Dendritic cell treated with granulocyte-macrophage colony-stimulating factor and Interleukin-4, amounts not matched to agents 40 ng/mL and 50 ng/mL, for 4 days (primary cell): ENCODE measurements around the gene LHFPL3.
"Not testable (repeated sequence)": the region's sequence is repeated elsewhere in the genome, so short reads cannot be mapped to it uniquely, and the experiment has no call there.

ENCODE experiments used
- H3K27ac Mint-ChIP-seq: one replicate; pipeline ENCODE4 v1.8.0; 2022; ENCODE audit warnings: mild to moderate bottlenecking, mixed read lengths
- H3K27me3 Mint-ChIP-seq: one replicate; pipeline ENCODE4 v1.8.0; 2022; ENCODE audit warnings: mild to moderate bottlenecking, mixed read lengths
- H3K36me3 Mint-ChIP-seq: one replicate; pipeline ENCODE4 v1.8.0; 2022; ENCODE audit warnings: low read depth, mixed read lengths
- H3K4me1 Mint-ChIP-seq: one replicate; pipeline ENCODE4 v1.8.0; 2022; ENCODE audit warnings: low read depth, mixed read lengths
- H3K4me3 Mint-ChIP-seq: one replicate; pipeline ENCODE4 v1.8.0; 2022; ENCODE audit warnings: mild to moderate bottlenecking, moderate library complexity, mixed read lengths
- H3K9me3 Mint-ChIP-seq: one replicate; pipeline ENCODE4 v1.8.0; 2022; ENCODE audit warnings: mixed read lengths
- intact Hi-C: fragments of 100-400 bp; cut with micrococcal nuclease; formaldehyde crosslinking; loops from one replicate; pipeline ENCODE4 v1.15.0; 2022

Gene LHFPL3

GRCh38 chr7:104541897-104542296 lies 213.5 kb downstream of the LHFPL3 start:
- no peak overlapping the region for H3K27ac Mint-ChIP-seq
- peaks cover 7% of the 10 kb centered on the region for H3K9me3 Mint-ChIP-seq
- intact Hi-C loops: no loop called here
- no peak overlapping the region for H3K4me3 Mint-ChIP-seq
- H3K27me3 Mint-ChIP-seq: no peaks in the 10 kb centered on the region
- no peaks in the 10 kb centered on the region for H3K4me1 Mint-ChIP-seq
- H3K36me3 Mint-ChIP-seq: no peaks in the 10 kb centered on the region

GRCh38 chr7:104548861-104549260 lies 220.5 kb downstream of the LHFPL3 start:
- intact Hi-C loops: no loop called here
- no peaks in the 10 kb centered on the region for H3K36me3 Mint-ChIP-seq
- H3K4me1 Mint-ChIP-seq: no peaks in the 10 kb centered on the region
- H3K27me3 Mint-ChIP-seq: no peaks in the 10 kb centered on the region
- no peaks in the 10 kb centered on the region for H3K9me3 Mint-ChIP-seq
- H3K4me3 Mint-ChIP-seq: no peak overlapping the region
- no peak overlapping the region for H3K27ac Mint-ChIP-seq

DNA sequence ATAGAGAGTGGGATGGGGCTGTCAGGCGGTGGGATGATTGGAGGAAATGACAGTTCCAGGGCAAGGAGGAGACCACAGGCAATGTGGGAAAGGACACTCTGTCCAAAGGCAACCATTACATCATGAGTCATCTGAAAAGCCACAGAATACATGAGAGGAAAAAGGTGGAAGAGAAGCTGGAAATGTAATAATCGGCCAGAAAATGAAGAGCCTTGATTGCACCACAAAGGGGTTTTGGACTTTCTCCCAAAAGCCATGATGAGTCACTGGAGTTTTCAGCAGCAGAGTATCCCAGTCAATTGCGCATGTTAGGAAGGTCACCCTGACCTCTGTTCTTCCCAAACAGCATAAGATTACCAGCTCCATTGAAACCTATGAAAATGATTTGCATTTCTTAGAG lies 222.0 kb downstream of the LHFPL3 start:
- H3K36me3 Mint-ChIP-seq: no peaks in the 10 kb centered on the region
- H3K4me3 Mint-ChIP-seq: no peak overlapping the region
- intact Hi-C loops: no loop called here
- no peaks in the 10 kb centered on the region for H3K27me3 Mint-ChIP-seq
- no peak overlapping the region for H3K27ac Mint-ChIP-seq
- no peaks in the 10 kb centered on the region for H3K4me1 Mint-ChIP-seq
- peaks cover 11% of the 10 kb centered on the region for H3K9me3 Mint-ChIP-seq

GRCh38 chr7:104551226-104551625 lies 222.8 kb downstream of the LHFPL3 start:
- Mint-ChIP-seq H3K9me3 (peaks cover 19% of the 10 kb centered on the region), H3K4me1 (no peaks in the 10 kb centered on the region), H3K36me3 (no peaks in the 10 kb centered on the region), H3K4me3 (no peak overlapping the region), H3K27ac (no peak overlapping the region), H3K27me3 (no peaks in the 10 kb centered on the region)
- intact Hi-C loops: no loop called here

DNA sequence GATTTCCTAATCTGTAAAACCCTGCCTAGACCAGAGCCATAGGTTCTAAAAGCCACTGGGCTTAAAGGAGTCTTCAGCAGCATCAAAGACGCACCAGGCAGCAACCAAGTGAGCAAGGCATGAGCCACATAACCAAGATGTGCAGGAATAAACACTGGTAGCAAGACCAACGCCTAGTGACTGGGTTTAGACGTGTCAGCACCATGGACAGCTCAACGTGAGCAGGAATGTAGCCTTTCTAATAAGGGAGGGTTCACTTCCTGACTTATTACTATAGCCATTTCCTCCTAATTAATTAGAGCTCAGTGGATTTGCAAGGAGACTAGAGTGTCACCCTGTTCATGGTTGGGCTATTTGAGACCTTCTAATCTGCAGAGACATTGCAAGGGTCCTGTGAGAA lies 223.7 kb downstream of the LHFPL3 start:
- intact Hi-C loops: no loop called here
- Mint-ChIP-seq H3K27me3 (no peaks in the 10 kb centered on the region), H3K4me3 (no peak overlapping the region), H3K36me3 (no peaks in the 10 kb centered on the region), H3K9me3 (peaks cover 20% of the 10 kb centered on the region), H3K4me1 (no peaks in the 10 kb centered on the region), H3K27ac (no peak overlapping the region)

- intact Hi-C loops: no loop called here
- peaks cover 20% of the 10 kb centered on the region for H3K9me3 Mint-ChIP-seq
- H3K27ac Mint-ChIP-seq: no peak overlapping the region
- no peaks in the 10 kb centered on the region for H3K27me3 Mint-ChIP-seq
- no peaks in the 10 kb centered on the region for H3K36me3 Mint-ChIP-seq
- no peak overlapping the region for H3K4me3 Mint-ChIP-seq
- H3K4me1 Mint-ChIP-seq: no peaks in the 10 kb centered on the region
Measured at GRCh38 chr7:104553074-104553473, 224.7 kb downstream of the LHFPL3 start.

GRCh38 chr7:104563350-104563901 lies 235.0 kb downstream of the LHFPL3 start:
- H3K4me3 Mint-ChIP-seq, H3K27me3 Mint-ChIP-seq, intact Hi-C loops, H3K36me3 Mint-ChIP-seq, H3K9me3 Mint-ChIP-seq, H3K4me1 Mint-ChIP-seq, H3K27ac Mint-ChIP-seq: not testable (repeated sequence)

GRCh38 chr7:104569751-104570150 lies 241.3 kb downstream of the LHFPL3 start:
- Mint-ChIP-seq H3K27me3 (no peaks in the 10 kb centered on the region), H3K9me3 (no peaks in the 10 kb centered on the region)
- intact Hi-C loops: no loop called here

GRCh38 chr7:104572554-104572953 lies 244.2 kb downstream of the LHFPL3 start:
- intact Hi-C loops: no loop called here
- H3K4me3 Mint-ChIP-seq: no peak overlapping the region
- H3K27me3 Mint-ChIP-seq: no peaks in the 10 kb centered on the region
- H3K9me3 Mint-ChIP-seq: no peaks in the 10 kb centered on the region
- H3K27ac Mint-ChIP-seq: no peak overlapping the region
- no peaks in the 10 kb centered on the region for H3K4me1 Mint-ChIP-seq
- H3K36me3 Mint-ChIP-seq: no peaks in the 10 kb centered on the region

More at GRCh38 chr7:104569751-104570150, 241.3 kb downstream of the LHFPL3 start:
- Mint-ChIP-seq H3K4me1 (no peaks in the 10 kb centered on the region), H3K27ac (no peak overlapping the region), H3K36me3 (no peaks in the 10 kb centered on the region), H3K4me3 (no peak overlapping the region)

GRCh38 chr7:104584620-104585019 lies 256.2 kb downstream of the LHFPL3 start:
- no peak overlapping the region for H3K27ac Mint-ChIP-seq
- H3K4me1 Mint-ChIP-seq: no peaks in the 10 kb centered on the region
- intact Hi-C loops: no loop called here
- H3K36me3 Mint-ChIP-seq: no peaks in the 10 kb centered on the region
- no peak overlapping the region for H3K4me3 Mint-ChIP-seq
- peaks cover 2% of the 10 kb centered on the region for H3K9me3 Mint-ChIP-seq
- no peaks in the 10 kb centered on the region for H3K27me3 Mint-ChIP-seq

DNA sequence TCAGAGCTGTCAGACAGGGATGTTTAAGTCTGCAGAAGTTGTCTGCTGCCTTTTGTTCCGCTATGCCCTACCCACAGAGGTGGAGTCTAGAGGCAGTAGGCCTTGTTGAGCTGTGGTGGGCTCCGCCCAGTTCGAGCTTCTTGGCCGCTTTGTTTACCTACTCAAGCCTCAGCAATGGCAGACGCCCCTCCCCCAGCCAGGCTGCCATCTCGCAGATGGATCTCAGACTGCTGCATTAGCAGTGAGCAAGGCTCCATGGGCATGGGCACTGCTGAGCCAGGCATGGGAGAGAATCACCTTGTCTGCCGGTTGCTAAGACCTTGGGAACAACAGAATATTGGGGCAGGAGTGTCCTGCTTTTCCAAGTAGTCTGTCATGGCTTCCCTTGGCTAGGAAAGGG lies 267.2 kb downstream of the LHFPL3 start:
- intact Hi-C loops, H3K4me1 Mint-ChIP-seq, H3K27ac Mint-ChIP-seq, H3K27me3 Mint-ChIP-seq, H3K4me3 Mint-ChIP-seq, H3K36me3 Mint-ChIP-seq: not testable (repeated sequence)
- H3K9me3 Mint-ChIP-seq: peaks cover 33% of the 10 kb centered on the region

DNA sequence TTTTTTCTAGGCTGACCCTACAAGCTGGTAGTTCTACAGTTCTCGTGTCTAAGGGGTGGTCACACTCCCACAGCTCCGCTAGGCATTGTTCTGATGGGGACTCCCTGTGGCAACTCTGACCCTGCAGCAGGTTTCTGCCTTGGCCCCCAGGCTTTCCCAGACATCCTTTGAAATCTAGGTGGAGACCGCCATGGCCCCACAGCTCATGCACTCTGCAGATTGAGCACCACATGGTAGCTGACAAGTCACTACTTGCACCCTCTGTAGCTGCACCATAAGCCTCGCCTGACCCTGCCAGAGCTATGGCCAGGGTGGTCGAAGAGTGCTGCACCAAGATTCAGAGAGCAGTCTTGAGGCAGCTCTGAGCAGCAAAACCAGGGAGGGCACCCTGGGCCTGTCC lies 275.6 kb downstream of the LHFPL3 start:
- H3K9me3 Mint-ChIP-seq: peaks cover 9% of the 10 kb centered on the region
- no peak overlapping the region for H3K27ac Mint-ChIP-seq
- no peak overlapping the region for H3K4me3 Mint-ChIP-seq
- no peaks in the 10 kb centered on the region for H3K36me3 Mint-ChIP-seq
- no peaks in the 10 kb centered on the region for H3K4me1 Mint-ChIP-seq
- no peaks in the 10 kb centered on the region for H3K27me3 Mint-ChIP-seq
- intact Hi-C loops: no loop called here

DNA sequence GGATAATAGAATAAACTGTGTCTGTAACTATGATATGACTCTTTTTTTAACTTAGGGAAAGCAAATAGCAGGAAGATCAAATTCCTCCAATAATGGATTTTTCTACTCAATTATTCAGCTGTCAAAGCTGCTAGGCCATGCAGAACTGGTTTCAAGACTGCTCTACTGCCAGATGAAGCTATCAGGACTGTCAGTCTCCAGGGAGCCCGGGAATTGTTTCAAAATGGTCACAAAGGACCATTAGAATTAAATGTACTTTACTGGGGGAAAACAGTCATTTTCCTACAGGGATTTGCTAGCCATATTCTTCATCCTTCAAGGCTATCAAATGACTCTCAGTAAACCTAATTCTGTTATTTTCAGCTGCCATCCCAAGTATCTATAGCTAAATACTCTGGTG lies 276.3 kb downstream of the LHFPL3 start:
- Mint-ChIP-seq H3K9me3 (peaks cover 9% of the 10 kb centered on the region), H3K4me3 (no peak overlapping the region), H3K27me3 (no peaks in the 10 kb centered on the region), H3K36me3 (no peaks in the 10 kb centered on the region), H3K4me1 (no peaks in the 10 kb centered on the region), H3K27ac (no peak overlapping the region)
- intact Hi-C loops: no loop called here

DNA sequence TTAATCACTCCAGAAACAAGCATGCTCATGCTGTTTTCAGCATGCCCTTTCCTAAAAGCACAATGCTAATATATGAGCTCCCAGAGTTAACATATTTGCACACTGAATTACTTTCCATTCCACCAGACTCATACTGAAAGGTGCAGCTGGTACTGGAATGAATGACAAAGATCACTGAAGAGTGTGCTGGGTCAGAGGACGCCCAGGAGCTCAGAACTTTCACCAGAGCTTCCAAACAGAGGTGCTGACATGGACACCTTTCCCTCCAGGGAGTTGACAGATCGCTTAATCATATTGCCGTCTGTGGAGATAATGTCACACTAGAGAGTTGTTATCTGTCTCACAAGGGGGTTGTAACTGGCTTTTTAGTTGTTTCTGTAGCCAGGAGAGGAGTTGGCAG lies 292.9 kb downstream of the LHFPL3 start:
- no peak overlapping the region for H3K4me3 Mint-ChIP-seq
- H3K27me3 Mint-ChIP-seq: no peaks in the 10 kb centered on the region
- H3K36me3 Mint-ChIP-seq: no peaks in the 10 kb centered on the region
- no peak overlapping the region for H3K27ac Mint-ChIP-seq
- no peaks in the 10 kb centered on the region for H3K4me1 Mint-ChIP-seq
- H3K9me3 Mint-ChIP-seq: no peaks in the 10 kb centered on the region
- intact Hi-C loops: no loop called here

DNA sequence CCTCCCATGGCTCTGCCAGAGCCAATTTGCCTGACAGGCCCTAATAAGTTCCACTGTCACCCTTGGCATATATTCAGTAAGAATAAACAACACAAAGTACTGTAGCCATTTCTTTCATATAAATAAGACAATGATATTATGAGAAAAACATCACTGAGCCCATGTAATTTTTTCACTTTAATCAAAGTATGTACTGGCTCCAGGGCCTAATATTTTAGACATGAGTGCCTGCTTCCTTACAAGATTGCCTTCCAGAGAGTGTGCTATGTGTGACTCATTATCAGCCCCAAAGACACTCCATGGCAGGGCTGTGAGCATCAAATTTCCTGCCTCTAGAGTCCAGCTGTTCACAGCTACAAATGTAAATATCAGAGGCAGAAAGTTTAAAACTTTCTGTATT lies 297.6 kb downstream of the LHFPL3 start:
- intact Hi-C loops: no loop called here
- H3K27ac Mint-ChIP-seq: no peak overlapping the region
- no peaks in the 10 kb centered on the region for H3K9me3 Mint-ChIP-seq
- no peak overlapping the region for H3K4me3 Mint-ChIP-seq
- H3K27me3 Mint-ChIP-seq: no peaks in the 10 kb centered on the region
- H3K36me3 Mint-ChIP-seq: no peaks in the 10 kb centered on the region
- no peaks in the 10 kb centered on the region for H3K4me1 Mint-ChIP-seq
